M059J (cell line): ENCODE results near the gene OR51E1. TPM values are rescaled to one million over a fixed set of nuclear protein-coding genes. Genes with fewer than 3 reads are reported as not detected.
A peak's percentile ranks its signal among the peaks of the same experiment; 100 is the strongest.

Experiments
- DNase-seq: peaks from one replicate; pipeline ENCODE4 v3.0.0-alpha.2; 2012; ENCODE audit warnings: low read depth
- total RNA-seq: library from RNA; depleted of rRNA; stranded (reverse); fragments of >200 nt; shearing (Covaris generic); gene quantifications from 2 replicates; pipeline ENCODE4 v1.2.3, GENCODE V29; 2014; rRNA removed

The OR51E1 gene
- total RNA-seq, result not detected in 2 replicates

DNA sequence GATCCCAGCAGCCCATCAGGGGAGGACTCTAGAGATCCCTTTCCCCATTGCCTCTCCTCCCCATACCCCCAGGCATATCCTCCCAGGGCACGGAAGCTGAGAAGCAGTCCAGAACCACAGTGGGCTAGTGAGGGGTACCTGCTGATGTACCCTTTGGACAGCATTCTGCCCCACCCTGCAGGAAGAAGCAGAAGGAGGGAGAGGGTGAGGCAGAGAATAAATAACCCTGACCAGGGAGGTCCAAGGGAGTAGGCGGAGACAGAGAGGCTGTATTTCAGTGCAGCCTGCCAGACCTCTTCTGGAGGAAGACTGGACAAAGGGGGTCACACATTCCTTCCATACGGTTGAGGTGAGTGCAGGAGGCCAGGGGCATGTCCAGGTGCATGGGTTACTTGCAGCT lies at the start of gene OR51E1:
TSS of gene OR51E1 (plus strand) at position 301 of the 400 bp plus-strand sequence. CDS start 8,545 bp downstream, outside the sequence.
- DNase-seq, result no peak

- no peak for DNase-seq
These were observed 38.7 kb upstream of the OR51E1 start for GRCh38 chr11:4605057-4605456.

DNA sequence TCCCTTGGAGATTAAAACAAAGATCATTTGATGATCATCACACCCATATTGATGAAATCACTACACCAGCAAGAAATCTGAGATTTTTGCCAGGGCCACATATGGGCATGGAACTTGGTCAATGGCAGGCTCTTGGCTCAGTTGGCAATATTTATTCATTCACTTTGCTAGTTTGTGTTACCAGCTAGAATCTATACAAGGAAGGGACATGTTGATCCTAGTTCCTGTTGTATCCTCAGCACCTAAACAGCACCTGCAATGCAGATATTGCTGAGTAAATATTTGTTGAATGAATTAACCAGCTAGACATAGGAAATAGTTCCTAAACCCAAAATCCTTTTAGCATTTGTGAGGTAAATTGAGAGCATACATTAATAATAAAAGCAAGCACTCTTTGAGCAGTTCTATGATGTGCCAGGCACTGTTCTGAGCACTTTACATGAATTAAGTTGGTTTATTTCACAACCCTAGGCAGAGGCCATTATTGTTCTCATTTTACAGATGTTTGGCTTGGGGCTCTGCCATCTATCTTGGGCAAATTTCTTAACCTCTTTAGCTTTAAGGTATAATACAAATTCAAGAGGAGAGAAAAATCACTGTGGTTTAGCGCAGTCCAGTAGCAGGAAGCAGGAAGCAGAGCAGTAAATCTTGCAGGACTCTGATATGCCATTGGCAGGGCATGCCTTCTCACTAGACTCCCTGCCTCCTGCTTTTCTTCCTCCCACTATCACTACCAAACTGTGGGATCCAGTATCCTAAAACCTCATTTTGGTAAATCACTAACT lies 37.4 kb upstream of the OR51E1 start:
- DNase-seq, result peak; percentile 44

GRCh38 chr11:4607096-4607495 lies 36.7 kb upstream of the OR51E1 start:
- DNase-seq, result peak; percentile 16

DNA sequence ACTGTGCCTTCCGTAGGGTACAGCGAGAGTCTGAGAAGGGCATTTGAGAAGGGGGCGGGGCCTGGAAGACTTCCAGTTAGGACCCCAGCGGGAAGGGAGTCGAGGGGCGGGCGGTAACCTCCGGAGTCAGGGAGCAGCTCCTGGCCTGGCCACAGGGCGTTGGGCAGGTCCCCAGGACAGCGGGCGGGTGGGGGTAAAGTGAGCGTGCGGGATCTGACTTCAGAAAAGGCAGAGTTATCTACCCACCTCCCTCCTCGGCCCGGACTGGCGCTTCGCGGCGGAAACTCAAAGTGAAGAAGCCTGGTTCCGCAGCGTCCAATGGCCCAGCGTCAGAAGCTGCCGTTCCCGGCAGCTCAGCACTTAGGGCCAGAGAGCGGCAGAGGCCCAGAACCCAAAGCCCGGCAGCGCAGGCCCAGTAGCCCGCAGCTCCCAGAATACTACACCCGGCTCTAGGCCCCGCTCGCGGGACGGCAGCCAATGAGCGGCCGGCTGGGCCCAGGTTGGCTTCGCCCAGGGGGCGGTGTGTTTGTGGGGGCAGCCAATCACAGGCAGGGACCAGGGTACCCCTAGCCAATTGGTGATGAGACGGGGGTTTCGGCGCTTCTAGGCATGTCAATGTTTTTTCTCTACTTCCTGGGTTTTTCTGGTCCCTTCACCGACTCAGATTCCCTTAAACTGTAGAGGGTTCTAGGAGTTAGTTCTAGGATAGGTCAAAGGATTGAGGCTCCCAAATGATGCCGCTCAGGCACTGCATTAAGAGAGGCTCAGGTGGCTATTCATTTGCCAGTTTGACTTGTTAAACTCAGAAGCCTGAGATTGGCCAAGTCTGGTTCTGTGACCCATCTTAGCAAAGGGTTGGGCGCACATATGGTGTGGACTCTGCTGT lies 35.8 kb upstream of the OR51E1 start, which contains the start of gene TRIM68:
TSS of gene TRIM68 (minus strand) at position 451 of the 886 bp plus-strand sequence. CDS start 2,727 bp downstream, outside the sequence.
- peak; percentile 97 for DNase-seq

GRCh38 chr11:4610258-4610935 lies 33.4 kb upstream of the OR51E1 start:
- DNase-seq, result peak; percentile 45

DNA sequence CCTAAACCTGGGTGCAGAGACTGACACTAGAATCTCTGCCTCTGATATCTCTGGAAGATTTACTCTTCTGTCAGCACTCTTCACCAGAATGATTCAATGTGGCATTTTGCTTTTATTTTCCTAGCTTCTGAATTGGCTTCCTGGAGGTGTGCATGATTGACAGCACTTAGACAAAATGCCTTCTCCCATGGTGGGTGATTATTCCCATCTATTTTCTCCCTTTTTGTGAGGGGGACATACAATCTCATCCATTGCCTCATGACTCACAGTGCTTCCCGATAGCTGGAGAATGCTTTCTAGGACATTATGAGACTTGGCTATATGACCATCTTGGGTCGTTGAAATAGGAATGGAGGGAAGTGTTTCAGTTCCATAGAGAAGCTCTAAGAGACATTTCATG lies 31.8 kb upstream of the OR51E1 start:
- no peak for DNase-seq

GRCh38 chr11:4615856-4616444 lies 27.8 kb upstream of the OR51E1 start:
- no peak for DNase-seq

- DNase-seq, result no peak
These were observed 24.3 kb upstream of the OR51E1 start for GRCh38 chr11:4619514-4619913.

GRCh38 chr11:4626207-4627099 lies 17.3 kb upstream of the OR51E1 start:
- DNase-seq, result peak; percentile 76

- no peak for DNase-seq
These were observed 7.6 kb upstream of the OR51E1 start for GRCh38 chr11:4636136-4636535.

- DNase-seq, result peak; percentile 59
These were observed 6.7 kb upstream of the OR51E1 start, which contains the start of gene OR51D1 for GRCh38 chr11:4636962-4637661. OR51D1 (plus strand) TSS chr11:4637477; CDS start chr11:4639791, 2,314 bp downstream.

DNA sequence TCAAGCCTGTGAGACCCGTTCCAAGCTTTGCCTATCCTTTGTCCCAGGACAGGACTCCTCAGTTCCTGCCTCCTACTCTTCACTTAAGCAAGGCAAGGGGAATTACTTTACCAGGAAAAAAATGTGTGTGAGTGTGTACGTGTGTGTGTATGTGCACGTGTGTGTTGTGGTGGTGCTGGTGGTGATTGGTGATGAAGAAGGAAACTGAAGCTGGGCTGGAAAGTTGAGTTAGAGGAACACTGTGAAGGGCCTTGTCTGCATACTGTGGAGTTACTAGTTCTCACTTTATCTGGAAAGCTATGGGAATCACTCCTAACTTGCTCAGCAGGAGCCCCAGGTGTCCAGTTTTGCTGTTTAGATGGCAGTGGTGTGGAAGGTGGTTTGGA lies 6.1 kb upstream of the OR51E1 start:
- DNase-seq, result no peak

- no peak for DNase-seq
These were observed 3.9 kb upstream of the OR51E1 start for GRCh38 chr11:4639931-4640330.

DNA sequence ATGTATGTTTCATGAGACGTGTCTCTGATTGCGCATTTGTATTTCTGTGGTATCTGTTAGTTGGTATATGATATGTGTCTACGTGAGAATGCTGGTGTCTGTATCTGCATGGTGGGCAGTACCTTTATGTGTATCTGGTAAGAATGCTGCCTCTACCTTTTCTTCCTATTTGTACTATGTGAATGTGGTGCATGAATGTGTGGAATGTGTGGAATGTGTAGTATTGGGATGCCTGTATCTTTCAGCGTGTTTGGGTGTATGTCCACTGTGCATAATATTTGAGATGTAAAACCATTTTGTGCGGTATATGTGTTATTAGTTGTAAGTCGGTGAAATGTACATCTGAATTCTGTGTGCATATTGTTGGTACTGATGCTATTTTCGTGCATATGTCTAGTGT lies 2.3 kb upstream of the OR51E1 start:
- no peak for DNase-seq

DNA sequence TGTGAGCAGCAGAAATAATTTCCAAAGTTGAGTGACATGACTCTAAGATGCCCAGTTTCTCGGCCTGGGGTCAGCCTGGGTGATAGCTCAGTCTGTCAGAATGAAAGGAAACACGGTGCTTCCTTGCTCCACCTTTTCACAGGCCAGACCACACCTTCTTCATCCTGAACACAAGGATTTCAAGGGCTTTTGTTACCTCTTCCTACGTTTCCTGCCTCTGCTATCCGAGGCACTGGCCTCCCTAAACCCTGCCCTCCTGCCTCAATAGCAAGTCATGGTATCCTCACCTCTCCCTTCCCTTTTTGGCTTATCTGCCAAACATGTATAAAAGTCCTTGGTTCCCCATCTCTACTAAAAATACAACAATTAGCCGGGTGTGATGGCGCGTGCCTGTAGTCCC lies 1.7 kb upstream of the OR51E1 start:
- DNase-seq, result no peak

DNA sequence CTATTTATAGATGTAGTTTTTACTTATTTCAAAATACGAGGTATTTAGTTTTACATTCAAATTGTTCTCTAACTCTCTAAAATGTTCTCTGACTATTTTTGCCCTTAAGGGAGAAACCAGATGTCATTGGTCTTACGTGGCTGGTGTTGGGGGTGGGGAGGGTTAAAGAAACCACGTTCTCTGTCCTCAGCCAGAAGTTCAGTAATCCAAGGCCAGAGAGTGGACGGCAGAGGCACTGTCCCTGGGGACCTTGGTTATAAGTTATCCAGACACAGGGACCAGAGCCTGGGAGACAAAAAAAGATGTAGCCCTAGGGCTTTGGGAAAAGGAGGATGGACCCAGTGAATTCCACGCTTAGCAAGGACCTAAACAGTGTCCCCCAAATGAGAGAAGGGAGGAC lies 706 bp upstream of the OR51E1 start:
- DNase-seq, result no peak

- DNase-seq, result no peak
These were observed 451 bp downstream of the OR51E1 start for GRCh38 chr11:4644233-4644632.

DNA sequence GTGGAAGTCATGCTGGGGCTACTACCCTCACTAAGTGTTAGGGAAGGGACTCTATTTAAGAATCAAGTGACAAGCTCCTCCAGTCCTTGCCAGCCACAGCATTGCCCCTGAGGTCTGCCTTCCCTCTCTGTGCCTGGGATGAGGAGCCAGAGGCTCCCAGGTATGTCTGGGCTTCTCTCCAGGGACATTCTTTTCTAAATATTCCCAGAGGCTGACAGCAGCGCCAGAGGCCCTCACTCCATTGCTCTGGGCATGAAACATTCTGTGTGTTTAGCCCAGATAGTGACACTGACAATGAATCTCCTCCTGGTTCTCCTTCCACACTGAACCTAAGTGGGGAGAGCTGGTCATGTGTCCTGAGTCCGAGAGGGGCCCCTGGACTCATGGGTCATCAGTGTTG lies 2.2 kb downstream of the OR51E1 start:
- no peak for DNase-seq

- no peak for DNase-seq
These were observed 4.0 kb downstream of the OR51E1 start for GRCh38 chr11:4647766-4648165.
